ENCODE measurements around the gene CYB561D1. TPM values are rescaled to one million over a fixed set of nuclear protein-coding genes. Genes with fewer than 3 reads are reported as not detected.

The CYB561D1 gene
- total and polyA plus RNA-seq, 2 of the 8 experiments (the other 6 are each of a cell fraction or from before 2014, with no cell fraction given): 3.6 to 3.8 TPM

DNA sequence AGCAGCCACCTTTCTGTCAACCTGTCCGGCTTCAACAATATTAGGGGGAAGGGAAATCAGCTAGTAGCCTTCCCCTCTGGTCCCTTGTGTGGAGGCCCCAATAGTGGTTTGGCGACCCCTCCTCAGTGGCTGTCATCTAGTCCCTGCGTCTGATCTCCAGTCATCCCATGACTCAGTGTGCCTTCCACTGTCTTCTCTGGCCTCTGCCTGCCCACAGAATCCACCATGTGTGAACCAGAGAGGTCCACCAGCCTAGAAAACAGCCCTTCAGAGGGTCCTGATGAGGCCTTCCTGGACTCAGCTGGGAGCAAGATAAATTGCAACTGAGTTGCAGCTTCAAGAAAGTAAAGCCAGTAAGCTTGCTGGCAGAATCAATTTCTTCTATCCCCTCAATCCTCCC lies 14.0 kb upstream of the CYB561D1 start (continued):
- TF ChIP-seq, protein P1, sequence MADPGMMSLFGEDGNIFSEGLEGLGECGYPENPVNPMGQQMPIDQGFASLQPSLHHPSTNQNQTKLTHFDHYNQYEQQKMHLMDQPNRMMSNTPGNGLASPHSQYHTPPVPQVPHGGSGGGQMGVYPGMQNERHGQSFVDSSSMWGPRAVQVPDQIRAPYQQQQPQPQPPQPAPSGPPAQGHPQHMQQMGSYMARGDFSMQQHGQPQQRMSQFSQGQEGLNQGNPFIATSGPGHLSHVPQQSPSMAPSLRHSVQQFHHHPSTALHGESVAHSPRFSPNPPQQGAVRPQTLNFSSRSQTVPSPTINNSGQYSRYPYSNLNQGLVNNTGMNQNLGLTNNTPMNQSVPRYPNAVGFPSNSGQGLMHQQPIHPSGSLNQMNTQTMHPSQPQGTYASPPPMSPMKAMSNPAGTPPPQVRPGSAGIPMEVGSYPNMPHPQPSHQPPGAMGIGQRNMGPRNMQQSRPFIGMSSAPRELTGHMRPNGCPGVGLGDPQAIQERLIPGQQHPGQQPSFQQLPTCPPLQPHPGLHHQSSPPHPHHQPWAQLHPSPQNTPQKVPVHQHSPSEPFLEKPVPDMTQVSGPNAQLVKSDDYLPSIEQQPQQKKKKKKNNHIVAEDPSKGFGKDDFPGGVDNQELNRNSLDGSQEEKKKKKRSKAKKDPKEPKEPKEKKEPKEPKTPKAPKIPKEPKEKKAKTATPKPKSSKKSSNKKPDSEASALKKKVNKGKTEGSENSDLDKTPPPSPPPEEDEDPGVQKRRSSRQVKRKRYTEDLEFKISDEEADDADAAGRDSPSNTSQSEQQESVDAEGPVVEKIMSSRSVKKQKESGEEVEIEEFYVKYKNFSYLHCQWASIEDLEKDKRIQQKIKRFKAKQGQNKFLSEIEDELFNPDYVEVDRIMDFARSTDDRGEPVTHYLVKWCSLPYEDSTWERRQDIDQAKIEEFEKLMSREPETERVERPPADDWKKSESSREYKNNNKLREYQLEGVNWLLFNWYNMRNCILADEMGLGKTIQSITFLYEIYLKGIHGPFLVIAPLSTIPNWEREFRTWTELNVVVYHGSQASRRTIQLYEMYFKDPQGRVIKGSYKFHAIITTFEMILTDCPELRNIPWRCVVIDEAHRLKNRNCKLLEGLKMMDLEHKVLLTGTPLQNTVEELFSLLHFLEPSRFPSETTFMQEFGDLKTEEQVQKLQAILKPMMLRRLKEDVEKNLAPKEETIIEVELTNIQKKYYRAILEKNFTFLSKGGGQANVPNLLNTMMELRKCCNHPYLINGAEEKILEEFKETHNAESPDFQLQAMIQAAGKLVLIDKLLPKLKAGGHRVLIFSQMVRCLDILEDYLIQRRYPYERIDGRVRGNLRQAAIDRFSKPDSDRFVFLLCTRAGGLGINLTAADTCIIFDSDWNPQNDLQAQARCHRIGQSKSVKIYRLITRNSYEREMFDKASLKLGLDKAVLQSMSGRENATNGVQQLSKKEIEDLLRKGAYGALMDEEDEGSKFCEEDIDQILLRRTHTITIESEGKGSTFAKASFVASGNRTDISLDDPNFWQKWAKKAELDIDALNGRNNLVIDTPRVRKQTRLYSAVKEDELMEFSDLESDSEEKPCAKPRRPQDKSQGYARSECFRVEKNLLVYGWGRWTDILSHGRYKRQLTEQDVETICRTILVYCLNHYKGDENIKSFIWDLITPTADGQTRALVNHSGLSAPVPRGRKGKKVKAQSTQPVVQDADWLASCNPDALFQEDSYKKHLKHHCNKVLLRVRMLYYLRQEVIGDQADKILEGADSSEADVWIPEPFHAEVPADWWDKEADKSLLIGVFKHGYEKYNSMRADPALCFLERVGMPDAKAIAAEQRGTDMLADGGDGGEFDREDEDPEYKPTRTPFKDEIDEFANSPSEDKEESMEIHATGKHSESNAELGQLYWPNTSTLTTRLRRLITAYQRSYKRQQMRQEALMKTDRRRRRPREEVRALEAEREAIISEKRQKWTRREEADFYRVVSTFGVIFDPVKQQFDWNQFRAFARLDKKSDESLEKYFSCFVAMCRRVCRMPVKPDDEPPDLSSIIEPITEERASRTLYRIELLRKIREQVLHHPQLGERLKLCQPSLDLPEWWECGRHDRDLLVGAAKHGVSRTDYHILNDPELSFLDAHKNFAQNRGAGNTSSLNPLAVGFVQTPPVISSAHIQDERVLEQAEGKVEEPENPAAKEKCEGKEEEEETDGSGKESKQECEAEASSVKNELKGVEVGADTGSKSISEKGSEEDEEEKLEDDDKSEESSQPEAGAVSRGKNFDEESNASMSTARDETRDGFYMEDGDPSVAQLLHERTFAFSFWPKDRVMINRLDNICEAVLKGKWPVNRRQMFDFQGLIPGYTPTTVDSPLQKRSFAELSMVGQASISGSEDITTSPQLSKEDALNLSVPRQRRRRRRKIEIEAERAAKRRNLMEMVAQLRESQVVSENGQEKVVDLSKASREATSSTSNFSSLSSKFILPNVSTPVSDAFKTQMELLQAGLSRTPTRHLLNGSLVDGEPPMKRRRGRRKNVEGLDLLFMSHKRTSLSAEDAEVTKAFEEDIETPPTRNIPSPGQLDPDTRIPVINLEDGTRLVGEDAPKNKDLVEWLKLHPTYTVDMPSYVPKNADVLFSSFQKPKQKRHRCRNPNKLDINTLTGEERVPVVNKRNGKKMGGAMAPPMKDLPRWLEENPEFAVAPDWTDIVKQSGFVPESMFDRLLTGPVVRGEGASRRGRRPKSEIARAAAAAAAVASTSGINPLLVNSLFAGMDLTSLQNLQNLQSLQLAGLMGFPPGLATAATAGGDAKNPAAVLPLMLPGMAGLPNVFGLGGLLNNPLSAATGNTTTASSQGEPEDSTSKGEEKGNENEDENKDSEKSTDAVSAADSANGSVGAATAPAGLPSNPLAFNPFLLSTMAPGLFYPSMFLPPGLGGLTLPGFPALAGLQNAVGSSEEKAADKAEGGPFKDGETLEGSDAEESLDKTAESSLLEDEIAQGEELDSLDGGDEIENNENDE (IDR thresholded peaks at IDR 0.05; ENCODE audit: insufficient replicate concordance, low read length): no peak
- TF ChIP-seq POLR2A (IDR thresholded peaks at IDR 0.05; ENCODE audit: control extremely low read depth in 1 of 2, low read depth in 2 of 2, low read length in 2 of 2) (no peak), SUZ12 (IDR thresholded peaks at IDR 0.05; ENCODE audit: low read length) (no peak), CHD1 (IDR thresholded peaks at IDR 0.05; ENCODE audit: low read depth, low read length) (no peak), YY1 (IDR thresholded peaks at IDR 0.05; ENCODE audit: low read depth, low read length) (no peak), CBX5 (IDR thresholded peaks at IDR 0.05; ENCODE audit: low read depth, low read length) (no peak), RFX5 (IDR thresholded peaks at IDR 0.05; ENCODE audit: borderline replicate concordance, low read depth, low read length) (no peak)
- TF ChIP-seq, protein P2, sequence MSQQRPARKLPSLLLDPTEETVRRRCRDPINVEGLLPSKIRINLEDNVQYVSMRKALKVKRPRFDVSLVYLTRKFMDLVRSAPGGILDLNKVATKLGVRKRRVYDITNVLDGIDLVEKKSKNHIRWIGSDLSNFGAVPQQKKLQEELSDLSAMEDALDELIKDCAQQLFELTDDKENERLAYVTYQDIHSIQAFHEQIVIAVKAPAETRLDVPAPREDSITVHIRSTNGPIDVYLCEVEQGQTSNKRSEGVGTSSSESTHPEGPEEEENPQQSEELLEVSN (IDR thresholded peaks at IDR 0.05): no peak

All from H1 (cell line).